OCI-LY1 (cell line): ENCODE results near the gene KHDRBS1.

Source experiments
- CTCF ChIP-seq: fragments of 200-600 bp; sonication (generic), shearing (Covaris generic); IDR thresholded peaks from 2 replicates; pipeline ENCODE4 v1.5.1; 2017; ENCODE audit warnings: mild to moderate bottlenecking, antibody characterized with exemption, low read length, moderate library complexity, mixed read lengths
- EZH2 ChIP-seq: fragments of 200-600 bp; sonication (generic), shearing (Covaris generic); IDR thresholded peaks from 2 replicates; pipeline ENCODE4 v1.8.0; 2017; ENCODE audit warnings: borderline replicate concordance, mixed run types, mild to moderate bottlenecking, antibody characterized with exemption, low read length, moderate library complexity, mixed read lengths

DNA sequence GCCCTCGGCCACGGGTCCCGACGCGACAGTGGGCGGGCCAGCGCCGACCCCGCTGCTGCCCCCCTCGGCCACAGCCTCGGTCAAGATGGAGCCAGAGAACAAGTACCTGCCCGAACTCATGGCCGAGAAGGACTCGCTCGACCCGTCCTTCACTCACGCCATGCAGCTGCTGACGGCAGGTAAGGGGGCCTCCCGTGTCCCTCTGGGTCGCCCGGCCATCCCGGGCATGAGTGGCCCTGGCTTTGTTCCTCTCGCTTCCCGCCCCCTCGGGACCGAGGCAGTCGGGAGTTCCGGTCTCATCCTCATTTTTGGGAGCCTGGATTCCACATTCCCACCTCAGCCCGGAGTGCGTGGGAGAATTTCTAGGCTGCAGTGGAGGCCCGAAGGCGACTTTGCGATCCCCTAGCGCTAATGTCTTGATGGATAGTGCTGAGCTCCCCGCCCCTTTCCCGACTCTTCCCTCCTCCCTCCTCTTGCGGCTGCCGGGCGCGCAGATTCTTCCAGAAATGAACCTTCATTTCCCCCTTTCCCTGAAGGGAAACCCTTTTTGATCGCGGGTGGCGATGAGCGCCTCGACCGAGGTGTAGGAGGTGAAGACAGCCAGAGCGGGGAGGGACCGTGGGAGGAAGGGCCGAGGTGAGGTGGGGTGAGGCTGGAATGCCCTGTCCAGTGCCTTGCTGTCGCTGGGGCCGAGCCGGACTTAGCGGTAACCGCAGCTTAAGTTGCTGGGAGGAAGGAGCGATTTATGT is 705 bp downstream of the KHDRBS1 start:
- TF ChIP-seq CTCF = no peak
- TF ChIP-seq EZH2 = no peak
